ENCODE measurements around the gene CEP128.

DNA sequence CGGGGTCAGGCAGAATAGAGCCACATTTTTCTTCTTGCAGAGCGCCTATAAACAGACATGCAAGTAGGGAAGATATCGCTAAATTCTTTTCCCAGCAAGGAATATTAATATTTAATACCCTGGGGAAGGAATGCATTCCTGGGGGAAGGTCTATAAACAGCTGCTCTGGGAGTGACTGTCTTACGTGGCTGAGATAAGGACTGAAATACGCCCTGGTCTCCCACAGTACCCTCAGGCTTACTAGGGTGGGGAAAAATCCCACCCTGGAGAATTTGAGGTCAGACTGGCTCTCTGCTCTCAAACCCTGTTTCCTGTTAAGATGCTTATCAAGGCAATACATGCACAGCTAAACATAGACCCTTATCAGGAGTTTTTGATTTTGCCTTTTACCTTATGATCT lies 262.3 kb downstream of the CEP128 start:
- TF ChIP-seq, protein P1, sequence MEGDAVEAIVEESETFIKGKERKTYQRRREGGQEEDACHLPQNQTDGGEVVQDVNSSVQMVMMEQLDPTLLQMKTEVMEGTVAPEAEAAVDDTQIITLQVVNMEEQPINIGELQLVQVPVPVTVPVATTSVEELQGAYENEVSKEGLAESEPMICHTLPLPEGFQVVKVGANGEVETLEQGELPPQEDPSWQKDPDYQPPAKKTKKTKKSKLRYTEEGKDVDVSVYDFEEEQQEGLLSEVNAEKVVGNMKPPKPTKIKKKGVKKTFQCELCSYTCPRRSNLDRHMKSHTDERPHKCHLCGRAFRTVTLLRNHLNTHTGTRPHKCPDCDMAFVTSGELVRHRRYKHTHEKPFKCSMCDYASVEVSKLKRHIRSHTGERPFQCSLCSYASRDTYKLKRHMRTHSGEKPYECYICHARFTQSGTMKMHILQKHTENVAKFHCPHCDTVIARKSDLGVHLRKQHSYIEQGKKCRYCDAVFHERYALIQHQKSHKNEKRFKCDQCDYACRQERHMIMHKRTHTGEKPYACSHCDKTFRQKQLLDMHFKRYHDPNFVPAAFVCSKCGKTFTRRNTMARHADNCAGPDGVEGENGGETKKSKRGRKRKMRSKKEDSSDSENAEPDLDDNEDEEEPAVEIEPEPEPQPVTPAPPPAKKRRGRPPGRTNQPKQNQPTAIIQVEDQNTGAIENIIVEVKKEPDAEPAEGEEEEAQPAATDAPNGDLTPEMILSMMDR (IDR thresholded peaks at IDR 0.05) = no peak
- TF ChIP-seq POLR2A (IDR thresholded peaks at IDR 0.05; ENCODE audit: low read depth) = no peak
